Measurements from ENCODE around the gene BCAS1.
A peak's percentile ranks its signal among the peaks of the same experiment; 100 is the strongest.

BCAS1 gene

DNA sequence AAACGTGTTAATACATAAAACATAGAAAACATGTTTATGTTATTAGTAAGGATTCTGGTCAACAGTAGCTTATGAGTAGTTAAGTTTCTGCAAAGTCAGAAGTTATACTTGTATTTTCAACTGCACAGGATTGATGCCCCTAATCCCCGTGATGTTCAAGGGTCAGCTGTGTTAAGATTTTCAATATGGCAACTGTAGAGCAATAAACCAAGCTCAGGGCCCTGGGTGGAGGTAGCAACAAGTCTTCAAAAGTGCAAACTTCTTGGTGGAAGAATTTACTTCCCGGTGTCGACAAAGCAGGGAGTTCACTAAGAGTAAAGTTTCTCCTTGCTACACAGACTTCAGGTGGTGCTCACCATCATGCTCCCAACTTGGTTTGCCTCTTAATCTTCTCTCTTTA lies 4.1 kb upstream of the BCAS1 start:
- DNase-seq = no peak

GRCh38 chr20:54073288-54073687 lies 2.9 kb upstream of the BCAS1 start:
- DNase-seq = no peak

GRCh38 chr20:54069501-54069971 lies 858 bp downstream of the BCAS1 start:
- DNase-seq = no peak

DNA sequence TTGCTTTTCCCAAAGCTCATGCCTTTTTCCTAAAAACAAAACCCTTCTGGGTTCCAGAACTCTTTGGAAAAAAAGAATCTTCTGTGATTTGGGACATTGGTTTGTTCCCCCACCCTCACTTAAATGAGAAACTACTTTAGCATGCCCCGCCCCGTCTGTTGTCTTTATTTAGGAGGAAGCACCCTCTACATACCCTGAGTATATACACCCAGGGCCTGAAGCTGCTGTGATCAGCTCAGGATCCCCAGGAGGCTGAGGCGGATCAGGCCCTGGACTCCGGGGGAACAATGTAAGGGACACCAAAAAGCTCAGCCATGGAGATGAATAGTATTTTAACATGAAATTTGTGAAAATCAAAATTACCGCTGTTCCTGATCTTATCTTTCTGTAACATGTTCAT lies 1.4 kb downstream of the BCAS1 start:
- no peak for DNase-seq

DNA sequence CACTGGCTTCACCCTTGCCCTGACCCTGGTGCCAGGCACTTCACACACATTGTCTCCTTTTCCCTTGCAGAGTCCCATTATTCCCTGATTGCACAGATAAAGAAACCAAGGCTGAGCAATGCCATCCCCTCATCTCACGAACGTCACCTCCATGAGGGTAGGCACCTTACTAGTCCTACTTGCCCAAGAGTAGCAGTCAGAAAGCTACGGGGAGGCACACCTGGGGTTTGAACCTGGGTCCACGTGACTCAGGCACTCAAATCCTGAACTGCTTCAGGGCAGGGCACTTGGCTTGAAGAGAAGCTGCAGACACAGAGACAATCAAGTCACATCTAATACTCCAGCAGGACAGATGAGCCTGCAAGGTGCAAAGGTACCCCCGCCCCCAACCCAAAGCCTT lies 1.9 kb downstream of the BCAS1 start:
- DNase-seq = no peak

DNA sequence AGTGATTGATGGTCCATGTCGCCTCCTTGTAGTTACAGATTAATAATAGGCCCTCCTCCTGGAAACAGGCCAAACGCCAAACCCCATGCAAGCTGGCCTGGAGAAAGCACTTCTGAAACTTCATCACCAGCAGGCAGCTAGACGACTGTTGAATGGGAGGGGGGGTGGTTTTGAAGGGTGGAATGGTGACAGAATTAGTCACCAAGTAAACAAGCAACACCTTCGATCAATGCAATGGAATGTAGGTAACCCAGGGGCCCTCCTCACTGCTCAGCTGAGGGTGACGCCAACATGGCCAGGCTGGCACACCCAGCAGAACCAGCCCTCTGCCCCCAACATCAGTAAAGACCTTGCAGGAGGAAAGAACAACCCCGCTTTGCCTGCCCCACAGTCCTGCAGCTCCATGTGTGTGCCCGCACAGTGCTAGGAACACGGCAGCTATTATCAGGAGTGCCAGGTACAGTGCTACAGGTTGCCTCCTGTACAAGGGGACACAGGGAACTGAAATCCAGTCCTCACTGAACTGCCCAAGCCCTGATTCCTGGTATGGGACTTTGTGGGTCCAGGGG lies 2.7 kb downstream of the BCAS1 start:
- DNase-seq = peak; percentile 85

DNA sequence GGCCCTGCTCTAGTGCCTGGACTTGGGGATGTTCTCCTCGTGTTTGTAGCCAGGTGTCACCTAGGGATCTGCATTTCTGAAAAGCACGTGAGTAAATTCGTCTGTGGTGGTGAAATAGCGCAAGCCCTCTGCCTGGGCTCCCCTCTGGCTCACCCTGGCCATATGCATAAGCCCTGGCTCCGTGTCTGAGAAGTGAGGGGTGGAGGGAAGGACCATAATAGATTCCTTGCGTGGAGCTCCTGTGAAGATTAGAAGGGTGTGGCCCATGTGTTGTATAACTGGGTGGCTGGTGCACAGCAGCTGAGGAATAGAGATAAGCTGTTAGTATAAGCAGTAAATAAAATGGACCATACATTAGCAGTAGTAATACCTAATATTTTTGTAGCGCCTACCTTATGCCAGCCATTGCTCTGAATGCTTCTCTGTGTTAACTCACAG lies 4.8 kb downstream of the BCAS1 start:
- DNase-seq = peak; percentile 98

- DNase-seq = no peak
Measured at GRCh38 chr20:54064939-54065338, 5.5 kb downstream of the BCAS1 start.

DNA sequence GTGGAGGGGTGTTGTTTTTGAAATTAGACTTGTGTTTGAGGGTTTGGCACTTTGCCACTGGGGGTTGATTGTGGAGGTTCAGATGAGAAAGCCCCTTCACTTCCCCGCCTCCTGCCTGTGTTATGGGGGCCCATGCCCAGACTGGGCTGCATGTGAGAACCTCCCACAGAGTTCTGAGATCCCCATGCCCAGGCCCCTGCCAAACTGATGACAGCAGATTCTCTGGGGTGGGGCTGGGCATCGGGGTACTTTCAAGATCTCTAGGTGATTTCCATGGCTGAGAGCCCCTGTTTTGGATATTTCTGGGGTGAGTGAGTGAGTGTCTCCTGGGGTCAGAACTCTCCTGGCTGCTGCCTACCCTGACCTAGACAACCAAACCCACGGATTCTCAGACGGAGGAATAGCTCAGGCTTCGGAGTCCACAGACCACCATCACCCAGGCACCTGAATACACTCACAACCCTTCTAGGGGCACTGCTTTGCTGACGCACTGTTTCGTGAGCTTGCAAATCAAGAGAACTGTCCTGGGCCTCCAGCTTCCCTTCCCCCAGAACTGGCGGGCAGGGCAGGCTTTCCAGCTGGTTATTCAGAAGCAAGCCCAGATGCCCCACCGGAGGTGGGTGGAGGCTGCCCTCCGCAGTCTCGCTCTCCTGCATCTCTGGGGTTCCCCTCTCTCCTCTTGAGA lies 6.3 kb downstream of the BCAS1 start:
- peak; percentile 27 for DNase-seq

DNA sequence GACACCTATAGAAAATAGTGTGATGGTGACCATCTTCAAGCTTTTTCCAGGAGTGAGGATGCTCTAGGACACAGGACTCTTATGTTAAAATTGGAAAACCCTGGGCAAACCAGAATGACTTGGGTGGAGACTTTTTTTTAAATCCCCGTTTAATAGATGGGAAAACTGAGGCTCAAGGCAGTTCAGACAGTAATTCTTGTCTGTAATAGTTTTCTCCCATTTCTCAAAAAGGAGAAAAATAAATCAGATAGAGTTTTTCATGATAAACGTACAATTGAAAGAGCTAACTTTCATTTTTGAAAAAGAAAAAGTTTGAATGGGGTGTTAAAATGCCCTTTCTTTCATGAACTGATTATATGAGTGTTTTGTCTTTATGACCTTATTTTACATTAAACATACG lies 6.8 kb downstream of the BCAS1 start:
- DNase-seq = no peak

- DNase-seq = peak; percentile 85
Measured at GRCh38 chr20:54062812-54063280, 7.5 kb downstream of the BCAS1 start.

DNA sequence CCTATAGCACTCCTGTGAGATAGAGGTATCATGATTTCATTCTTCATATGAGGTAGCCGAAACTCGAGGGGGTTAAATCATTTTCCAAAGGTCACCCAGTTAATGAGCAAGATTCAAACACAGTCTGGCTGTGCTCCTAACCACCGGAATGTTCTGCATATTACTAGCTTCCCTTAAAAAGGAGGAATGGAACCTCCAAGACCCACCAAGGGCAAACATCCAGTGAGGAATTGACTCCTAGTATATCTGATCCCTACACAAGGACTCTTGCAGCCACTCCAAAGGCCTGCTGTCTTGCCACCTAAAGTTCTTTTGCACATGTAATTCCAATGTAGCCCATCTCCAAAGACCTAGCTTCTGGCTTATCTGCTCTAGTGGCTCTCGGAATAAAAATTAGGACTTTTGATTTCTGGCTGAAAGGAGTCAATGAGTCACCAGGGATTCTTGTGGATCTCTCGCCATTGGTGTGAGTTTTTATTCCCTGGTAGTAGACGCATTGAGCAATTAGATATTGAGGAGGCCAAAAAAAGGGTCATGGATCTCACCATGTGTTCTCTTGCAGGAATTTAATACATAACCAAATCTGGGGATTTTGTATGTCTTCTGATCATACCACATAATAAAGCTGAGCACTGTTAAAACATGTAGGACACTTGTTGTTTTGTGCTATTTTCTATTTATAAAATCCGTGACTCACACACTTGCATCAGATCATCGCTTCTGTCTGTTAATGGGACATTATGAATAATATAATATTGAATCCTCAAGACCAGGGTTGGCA lies 9.1 kb downstream of the BCAS1 start:
- no peak for DNase-seq

DNA sequence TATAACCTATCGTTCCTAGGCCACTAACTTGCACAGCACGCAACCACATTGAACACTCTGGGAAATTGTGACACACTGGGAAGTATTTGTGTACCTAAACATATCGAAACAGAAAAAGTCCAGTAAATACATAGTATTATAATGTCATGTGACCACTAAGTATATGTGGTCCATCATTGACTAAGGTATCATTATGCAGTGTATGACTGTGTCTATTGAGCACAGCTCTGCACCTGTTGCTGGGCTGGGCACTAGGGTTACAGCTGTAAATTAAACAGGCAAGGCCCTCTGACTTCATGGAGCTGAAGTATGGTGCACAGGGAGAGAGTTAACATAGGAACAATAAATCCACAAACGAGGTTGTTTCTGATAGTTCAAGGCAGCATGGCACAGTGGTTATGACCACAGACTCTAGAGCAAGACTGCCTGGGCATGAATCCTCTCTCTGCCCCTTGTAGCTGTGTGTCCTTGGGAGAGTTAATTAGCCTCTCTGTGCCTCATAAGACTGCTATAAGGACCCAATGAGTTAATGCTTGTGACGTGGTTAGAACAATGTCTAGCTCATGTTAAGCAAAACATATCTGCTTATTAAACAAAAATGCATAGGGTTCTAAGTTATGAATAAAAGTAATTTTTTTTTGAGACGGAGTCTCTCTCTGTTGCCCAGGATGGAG lies 10.6 kb downstream of the BCAS1 start:
- DNase-seq = no peak

GRCh38 chr20:54058420-54059139 lies 11.8 kb downstream of the BCAS1 start:
- no peak for DNase-seq

DNA sequence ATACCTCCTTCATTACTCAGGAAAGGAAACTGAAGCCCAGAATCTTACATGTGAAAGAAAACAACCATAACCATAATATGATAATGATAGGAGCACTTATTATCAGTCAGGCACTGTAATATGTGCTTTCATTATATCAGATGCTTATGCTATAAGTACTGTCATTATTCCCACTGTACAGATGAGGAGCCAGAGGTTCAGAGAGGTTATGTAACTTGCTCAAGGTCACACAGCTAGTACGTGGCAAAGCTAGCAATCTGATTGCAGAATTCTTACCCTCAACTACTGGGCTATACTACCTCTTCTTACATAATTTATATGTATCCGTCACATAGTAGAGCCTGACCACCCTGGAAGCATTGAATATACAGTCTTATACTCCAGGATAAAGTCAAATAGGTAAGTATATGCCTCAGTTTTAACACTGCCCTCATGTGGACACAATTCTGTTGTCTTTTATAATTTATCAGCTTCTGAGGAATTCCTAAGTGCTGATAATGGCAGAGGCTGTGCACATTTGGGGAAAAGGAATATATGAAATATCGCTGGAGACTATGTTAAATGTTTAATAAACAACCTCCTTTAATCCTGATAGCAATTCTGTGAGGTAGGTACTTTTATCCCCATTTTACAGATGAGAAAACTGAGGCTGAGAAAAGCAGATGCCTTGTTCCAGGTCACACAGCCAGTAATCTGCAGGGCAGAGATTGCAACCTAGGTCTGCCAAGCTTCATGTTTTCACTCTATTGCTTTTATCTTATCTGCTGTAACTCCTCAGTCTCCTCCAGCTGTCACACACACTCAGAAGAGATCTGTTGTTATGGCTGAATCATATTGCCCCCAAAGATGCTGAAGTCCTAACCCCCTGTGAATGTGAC lies 13.4 kb downstream of the BCAS1 start:
- peak; percentile 53 for DNase-seq

GRCh38 chr20:54054516-54054915 lies 15.9 kb downstream of the BCAS1 start:
- no peak for DNase-seq

GRCh38 chr20:54051068-54051467 lies 19.3 kb downstream of the BCAS1 start:
- DNase-seq = no peak

GRCh38 chr20:54048891-54049545 lies 21.4 kb downstream of the BCAS1 start:
- no peak for DNase-seq

DNA sequence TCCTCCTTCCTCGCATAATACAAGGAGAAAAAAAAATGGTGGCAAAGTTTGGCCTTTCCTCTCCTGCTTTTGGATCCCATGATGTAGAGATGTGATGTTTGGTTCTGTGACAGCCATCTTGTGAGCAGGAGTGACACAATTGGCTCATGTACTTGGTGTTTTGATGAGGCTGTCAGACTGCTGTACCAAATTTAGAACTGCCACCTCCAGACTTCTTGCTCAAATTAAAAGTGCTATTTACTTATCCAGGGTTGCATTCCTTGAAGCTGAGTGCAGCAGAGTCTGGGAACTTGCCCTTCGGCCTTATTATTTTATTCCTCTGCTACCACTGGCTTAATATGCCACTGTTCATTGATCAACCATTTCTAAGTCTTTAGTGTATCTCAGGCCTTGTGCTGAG lies 21.9 kb downstream of the BCAS1 start:
- DNase-seq = no peak

DNA sequence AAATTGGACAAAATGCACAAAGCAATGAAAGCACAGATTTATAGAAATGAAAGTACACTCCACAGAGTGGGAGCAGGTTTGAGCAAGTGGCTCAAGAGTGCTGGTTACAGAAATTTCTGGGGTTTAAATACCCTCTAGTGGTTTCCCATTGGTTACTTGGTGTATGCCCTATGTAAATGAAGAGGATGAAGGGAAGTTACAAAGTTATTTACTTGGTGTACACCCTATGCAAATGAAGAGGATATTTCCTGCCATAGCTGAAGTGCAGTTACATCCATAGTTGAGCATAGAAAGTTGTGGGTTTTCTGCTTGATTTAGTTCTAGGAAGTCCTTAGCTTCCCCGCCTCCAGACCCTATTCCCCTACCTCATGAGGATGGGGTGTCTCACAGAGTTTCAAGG lies 22.7 kb downstream of the BCAS1 start:
- no peak for DNase-seq

- peak; percentile 58 for DNase-seq
Measured at GRCh38 chr20:54047048-54047447, 23.3 kb downstream of the BCAS1 start.
